ENCODE measurements around the gene GRIA4. TPM values are rescaled to one million over a fixed set of nuclear protein-coding genes. Genes with fewer than 3 reads are reported as not detected.

GRIA4 gene
- total and polyA plus RNA-seq, 2 donors (not counting 1 experiment from before 2014, with no cell fraction given): 0.15 to 0.50 TPM

- Histone ChIP-seq H3K9ac (ENCODE audit: insufficient read depth, low read length) (no peak overlapping the region), H3K27me3 (ENCODE audit: control insufficient read depth, insufficient read depth, low read length) (no peaks in the 10 kb centered on the region), H3K4me1 (ENCODE audit: control insufficient read depth, extremely low read depth, insufficient read depth, low read length) (no peaks in the 10 kb centered on the region), H4K20me1 (ENCODE audit: control insufficient read depth, extremely low read depth, insufficient read depth, low read length) (no peaks in the 10 kb centered on the region), H3K79me2 (ENCODE audit: control insufficient read depth, insufficient read depth, low read length) (no peaks in the 10 kb centered on the region), H3K9me3 (ENCODE audit: control insufficient read depth, insufficient read depth, low read depth, low read length) (no peaks in the 10 kb centered on the region), H3K36me3 (ENCODE audit: control insufficient read depth, insufficient read depth, low read length) (no peaks in the 10 kb centered on the region), H2AFZ (ENCODE audit: low read length) (no peak overlapping the region), H3K4me3 (replicated peaks in 1 of 4; ENCODE audit: control extremely low read depth in 1 of 4, insufficient read depth in 1 of 4, low read depth in 3 of 4, low read length in 4 of 4) (no peak overlapping the region), H3K4me2 (ENCODE audit: extremely low read depth, insufficient read depth, low read length) (no peak overlapping the region), H3K27ac (ENCODE audit: insufficient read depth, low read length) (no peak overlapping the region)
- no peak for DNase-seq (ENCODE audit: low read depth in 2 of 2)
- TF ChIP-seq EZH2 (IDR thresholded peaks at IDR 0.05; ENCODE audit: low read length, missing control alignments): no peak
- no peak for TF ChIP-seq CTCF (conservative IDR thresholded peaks at IDR 0.05 in 1 of 2, IDR thresholded peaks at IDR 0.05 in 1 of 2; ENCODE audit: low read depth in 1 of 2, low read length in 2 of 2)
These were observed 420.7 kb downstream of the GRIA4 start for GRCh38 chr11:106030609-106031008.

- no peaks in the 10 kb centered on the region for H3K36me3 ChIP-seq (ENCODE audit: control insufficient read depth, insufficient read depth, low read length)
- peak in 1 of 2 donors; percentile 18 for DNase-seq (ENCODE audit: low read depth in 2 of 2)
- no peaks in the 10 kb centered on the region for H3K27me3 ChIP-seq (ENCODE audit: control insufficient read depth, insufficient read depth, low read length)
- H3K4me1 ChIP-seq (ENCODE audit: control insufficient read depth, extremely low read depth, insufficient read depth, low read length): no peaks in the 10 kb centered on the region
- H3K9me3 ChIP-seq (ENCODE audit: control insufficient read depth, insufficient read depth, low read depth, low read length): no peaks in the 10 kb centered on the region
- no peak overlapping the region for H3K27ac ChIP-seq (ENCODE audit: insufficient read depth, low read length)
- H2AFZ ChIP-seq (ENCODE audit: low read length): no peak overlapping the region
- no peak overlapping the region for H3K4me3 ChIP-seq (replicated peaks in 1 of 4; ENCODE audit: control extremely low read depth in 1 of 4, insufficient read depth in 1 of 4, low read depth in 3 of 4, low read length in 4 of 4)
- TF ChIP-seq EZH2 (IDR thresholded peaks at IDR 0.05; ENCODE audit: low read length, missing control alignments) (no peak), CTCF (conservative IDR thresholded peaks at IDR 0.05 in 1 of 2, IDR thresholded peaks at IDR 0.05 in 1 of 2; ENCODE audit: low read depth in 1 of 2, low read length in 2 of 2) (no peak)
- no peaks in the 10 kb centered on the region for H4K20me1 ChIP-seq (ENCODE audit: control insufficient read depth, extremely low read depth, insufficient read depth, low read length)
- H3K9ac ChIP-seq (ENCODE audit: insufficient read depth, low read length): no peak overlapping the region
- no peaks in the 10 kb centered on the region for H3K79me2 ChIP-seq (ENCODE audit: control insufficient read depth, insufficient read depth, low read length)
- H3K4me2 ChIP-seq (ENCODE audit: extremely low read depth, insufficient read depth, low read length): no peak overlapping the region
These were observed 421.4 kb downstream of the GRIA4 start for GRCh38 chr11:106031202-106031810.

Measured in fibroblast of lung (primary cell).